GM12892 (cell line): ENCODE measurements around the gene OTUB2.

Experiments used
- POLR2A ChIP-seq: IDR thresholded peaks from 2 replicates; pipeline ENCODE4 v1.6.1; 2011; ENCODE audit warnings: low read depth, low read length, control low read depth
- POLR2AphosphoS5 ChIP-seq: IDR thresholded peaks from 2 replicates; pipeline ENCODE4 v1.6.1; 2011; ENCODE audit warnings: low read depth, low read length, control low read depth
- TAF1 ChIP-seq: IDR thresholded peaks from 2 replicates; pipeline ENCODE4 v1.6.1; 2011; ENCODE audit warnings: low read depth, mild to moderate bottlenecking, control low read depth, low read length, borderline replicate concordance

GRCh38 chr14:94019329-94019728 is 6.8 kb upstream of the OTUB2 start:
- TF ChIP-seq POLR2A (no peak), POLR2AphosphoS5 (no peak), TAF1 (no peak)
